Measurements from ENCODE around the gene LBH. TPM values are rescaled to one million over a fixed set of nuclear protein-coding genes. Genes with fewer than 3 reads are reported as not detected.

The LBH gene
- total RNA-seq, 1 experiment from 2014 or later = 1.2 TPM

GRCh38 chr2:30271301-30271700 lies 40.0 kb downstream of the LBH start:
- Histone ChIP-seq H3K4me2 (ENCODE audit: low read length) (no peak overlapping the region), H3K9ac (ENCODE audit: low read length) (no peak overlapping the region), H4K20me1 (ENCODE audit: insufficient read depth) (no peaks in the 10 kb centered on the region), H3K36me3 (ENCODE audit: control insufficient read depth in 1 of 2, insufficient read depth in 2 of 2, low read length in 2 of 2) (no peaks in the 10 kb centered on the region), H3K79me2 (ENCODE audit: insufficient read depth, low read length) (no peaks in the 10 kb centered on the region), H3K27ac (ENCODE audit: low read depth, low read length) (no peak overlapping the region), H2AFZ (ENCODE audit: low read depth, low read length, poor library complexity, severe bottlenecking) (no peak overlapping the region), H3K9me2 (ENCODE audit: insufficient read depth) (no peaks in the 10 kb centered on the region), H3K4me3 (replicated peaks in 1 of 2; ENCODE audit: low read depth in 1 of 2, low read length in 2 of 2) (no peak overlapping the region), H3K4me1 (ENCODE audit: control insufficient read depth in 1 of 2, insufficient read depth in 2 of 2, low read length in 2 of 2) (peaks cover 22 to 28% of the 10 kb centered on the region in 2 experiments), H3K27me3 (ENCODE audit: insufficient read depth, low read length) (no peaks in the 10 kb centered on the region), H3K9me3 (ENCODE audit: control insufficient read depth in 1 of 2, insufficient read depth in 1 of 2, low read depth in 1 of 2, low read length in 2 of 2) (no peaks in the 10 kb centered on the region)
- TF ChIP-seq MAX (IDR thresholded peaks at IDR 0.05) (no peak), SIN3A (IDR thresholded peaks at IDR 0.05; ENCODE audit: low read depth) (no peak), TCF7L2 (IDR thresholded peaks at IDR 0.05; ENCODE audit: borderline replicate concordance, extremely low read depth, insufficient read depth, insufficient read length) (no peak), JUND (IDR thresholded peaks at IDR 0.05) (no peak), RAD21 (IDR thresholded peaks at IDR 0.05; ENCODE audit: low read depth) (no peak), EGR1 (IDR thresholded peaks at IDR 0.05; ENCODE audit: low read depth) (no peak), SP1 (IDR thresholded peaks at IDR 0.05; ENCODE audit: low read depth) (no peak), ATF3 (IDR thresholded peaks at IDR 0.05) (no peak), CBX3 (IDR thresholded peaks at IDR 0.05; ENCODE audit: low read depth) (no peak), EZH2 (IDR thresholded peaks at IDR 0.05) (no peak), CEBPB (IDR thresholded peaks at IDR 0.05; ENCODE audit: low read depth) (no peak), ZBTB33 (IDR thresholded peaks at IDR 0.05; ENCODE audit: extremely low read depth, insufficient replicate concordance, low read length) (no peak)
- ATAC-seq = no peak
- POLR2A ChIA-PET = no interaction called here
- CTCF ChIA-PET = no interaction called here
- intact Hi-C loops (cut with micrococcal nuclease) = no loop called here
- no peak for DNase-seq (ENCODE audit: low read depth, low spot score)
- no TSS peak for BruUV-seq (replicated peaks)
- RAD21 ChIA-PET (ENCODE audit: low non-redundant PET in 1 of 2, low total read pairs in 2 of 2, uncharacterized antibody in 2 of 2, unreplicated experiment in 2 of 2) = no interaction called here
